ENCODE data around the gene CAVIN3. TPM values are rescaled to one million over a fixed set of nuclear protein-coding genes. Genes with fewer than 3 reads are reported as not detected.

CAVIN3 gene
- total RNA-seq (2021) = 27.3 to 41.5 TPM (median 28.0 TPM) in 3 replicates
- Bru-seq, nascent RNA = percentile 70 among the genes with signal in this experiment
- long read RNA-seq, experiment 1, transcript CAVIN3-201 (2 exons, 1,174 nt) = major isoform, 112 of 123 reads
- long read RNA-seq, experiment 1, partial matches to known transcripts = 0 of 123 reads
- long read RNA-seq, experiment 1, other reads (novel, unspliced or antisense) = 7 of 123 reads
- long read RNA-seq, experiment 2, transcript CAVIN3-201 (2 exons, 1,174 nt) = major isoform, 16 of 43 reads
- long read RNA-seq, experiment 2, partial matches to known transcripts = 1 of 43 reads
- long read RNA-seq, experiment 2, other reads (novel, unspliced or antisense) = 23 of 43 reads
- long read RNA-seq, experiment 3, partial matches to known transcripts = 0 of 3 reads
- long read RNA-seq, experiment 3, other reads (novel, unspliced or antisense) = 2 of 3 reads

GRCh38 chr11:6320411-6321155 lies at the start of gene CAVIN3:
Gene CAVIN3, minus strand, starts transcription at chr11:6320501. Its CDS starts 25 bp downstream, at chr11:6320476.
- ChIA-PET CTCF (interaction anchor here (1.0 to 8.6 kb wide), 9 partner anchors 8 to 86 kb away, joined by 3 to 102 read pairs (median 9); partner anchors contain the start of gene FHIP1B), POLR2A (interaction anchor here (0.8 to 2.6 kb wide), 5 partner anchors 22 to 228 kb away, joined by 3 to 9 read pairs (median 3); partner anchors contain the start of gene CCKBR)
- ATAC-seq = peak; percentile 16
- Mint-ChIP-seq H3K4me1 (peaks cover 59% of the 10 kb centered on the region), H3K9me3 (no peaks in the 10 kb centered on the region), H3K27ac (peak within 1 kb of the TSS; percentile 92), H3K36me3 (no peaks in the 10 kb centered on the region), H3K4me3 (peak within 1 kb of the TSS; percentile 77), H3K27me3 (ENCODE audit: low read depth) (peaks cover 16% of the 10 kb centered on the region)
- TF ChIP-seq, protein P1, sequence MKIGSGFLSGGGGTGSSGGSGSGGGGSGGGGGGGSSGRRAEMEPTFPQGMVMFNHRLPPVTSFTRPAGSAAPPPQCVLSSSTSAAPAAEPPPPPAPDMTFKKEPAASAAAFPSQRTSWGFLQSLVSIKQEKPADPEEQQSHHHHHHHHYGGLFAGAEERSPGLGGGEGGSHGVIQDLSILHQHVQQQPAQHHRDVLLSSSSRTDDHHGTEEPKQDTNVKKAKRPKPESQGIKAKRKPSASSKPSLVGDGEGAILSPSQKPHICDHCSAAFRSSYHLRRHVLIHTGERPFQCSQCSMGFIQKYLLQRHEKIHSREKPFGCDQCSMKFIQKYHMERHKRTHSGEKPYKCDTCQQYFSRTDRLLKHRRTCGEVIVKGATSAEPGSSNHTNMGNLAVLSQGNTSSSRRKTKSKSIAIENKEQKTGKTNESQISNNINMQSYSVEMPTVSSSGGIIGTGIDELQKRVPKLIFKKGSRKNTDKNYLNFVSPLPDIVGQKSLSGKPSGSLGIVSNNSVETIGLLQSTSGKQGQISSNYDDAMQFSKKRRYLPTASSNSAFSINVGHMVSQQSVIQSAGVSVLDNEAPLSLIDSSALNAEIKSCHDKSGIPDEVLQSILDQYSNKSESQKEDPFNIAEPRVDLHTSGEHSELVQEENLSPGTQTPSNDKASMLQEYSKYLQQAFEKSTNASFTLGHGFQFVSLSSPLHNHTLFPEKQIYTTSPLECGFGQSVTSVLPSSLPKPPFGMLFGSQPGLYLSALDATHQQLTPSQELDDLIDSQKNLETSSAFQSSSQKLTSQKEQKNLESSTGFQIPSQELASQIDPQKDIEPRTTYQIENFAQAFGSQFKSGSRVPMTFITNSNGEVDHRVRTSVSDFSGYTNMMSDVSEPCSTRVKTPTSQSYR (CRISPR knock-in tag; IDR thresholded peaks at IDR 0.05) = 0 out of 2 replicates have a peak, but pooled peaks have one; percentile 7
- TF ChIP-seq ZNF232 (CRISPR knock-in tag; IDR thresholded peaks at IDR 0.05) = peak; percentile 17; the same call in 1 of the 2 replicates
- TF ChIP-seq MYBL2 (CRISPR knock-in tag; IDR thresholded peaks at IDR 0.05) = no peak
- TF ChIP-seq NFE2L1 (CRISPR knock-in tag; IDR thresholded peaks at IDR 0.05) = no peak
- TF ChIP-seq HMGA2 (CRISPR knock-in tag; IDR thresholded peaks at IDR 0.05) = no peak
- peak; percentile 92 for TF ChIP-seq ZNF423 (CRISPR knock-in tag; IDR thresholded peaks at IDR 0.05)
- no peak for TF ChIP-seq OVOL2 (CRISPR knock-in tag; IDR thresholded peaks at IDR 0.05; ENCODE audit: borderline replicate concordance)
- 0 out of 2 replicates have a peak, but pooled peaks have one; percentile 6 for TF ChIP-seq ESRRA (CRISPR knock-in tag; IDR thresholded peaks at IDR 0.05; ENCODE audit: borderline replicate concordance)
- no peak for TF ChIP-seq CREM (CRISPR knock-in tag; IDR thresholded peaks at IDR 0.05)
- TF ChIP-seq EMX1 (CRISPR knock-in tag; IDR thresholded peaks at IDR 0.05) = peak; percentile 31; the same call in 1 of the 2 replicates
- TF ChIP-seq, protein P2, sequence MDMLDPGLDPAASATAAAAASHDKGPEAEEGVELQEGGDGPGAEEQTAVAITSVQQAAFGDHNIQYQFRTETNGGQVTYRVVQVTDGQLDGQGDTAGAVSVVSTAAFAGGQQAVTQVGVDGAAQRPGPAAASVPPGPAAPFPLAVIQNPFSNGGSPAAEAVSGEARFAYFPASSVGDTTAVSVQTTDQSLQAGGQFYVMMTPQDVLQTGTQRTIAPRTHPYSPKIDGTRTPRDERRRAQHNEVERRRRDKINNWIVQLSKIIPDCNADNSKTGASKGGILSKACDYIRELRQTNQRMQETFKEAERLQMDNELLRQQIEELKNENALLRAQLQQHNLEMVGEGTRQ (CRISPR knock-in tag; IDR thresholded peaks at IDR 0.05) = peak; percentile 14; the same call in 1 of the 2 replicates
- TF ChIP-seq, protein P3, sequence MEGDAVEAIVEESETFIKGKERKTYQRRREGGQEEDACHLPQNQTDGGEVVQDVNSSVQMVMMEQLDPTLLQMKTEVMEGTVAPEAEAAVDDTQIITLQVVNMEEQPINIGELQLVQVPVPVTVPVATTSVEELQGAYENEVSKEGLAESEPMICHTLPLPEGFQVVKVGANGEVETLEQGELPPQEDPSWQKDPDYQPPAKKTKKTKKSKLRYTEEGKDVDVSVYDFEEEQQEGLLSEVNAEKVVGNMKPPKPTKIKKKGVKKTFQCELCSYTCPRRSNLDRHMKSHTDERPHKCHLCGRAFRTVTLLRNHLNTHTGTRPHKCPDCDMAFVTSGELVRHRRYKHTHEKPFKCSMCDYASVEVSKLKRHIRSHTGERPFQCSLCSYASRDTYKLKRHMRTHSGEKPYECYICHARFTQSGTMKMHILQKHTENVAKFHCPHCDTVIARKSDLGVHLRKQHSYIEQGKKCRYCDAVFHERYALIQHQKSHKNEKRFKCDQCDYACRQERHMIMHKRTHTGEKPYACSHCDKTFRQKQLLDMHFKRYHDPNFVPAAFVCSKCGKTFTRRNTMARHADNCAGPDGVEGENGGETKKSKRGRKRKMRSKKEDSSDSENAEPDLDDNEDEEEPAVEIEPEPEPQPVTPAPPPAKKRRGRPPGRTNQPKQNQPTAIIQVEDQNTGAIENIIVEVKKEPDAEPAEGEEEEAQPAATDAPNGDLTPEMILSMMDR (IDR thresholded peaks at IDR 0.05) = no peak
- peak; percentile 3; the same call in 1 of the 2 replicates for TF ChIP-seq CREB1 (CRISPR knock-in tag; IDR thresholded peaks at IDR 0.05)
- peak; percentile 71 for DNase-seq (ENCODE audit: low spot score)

DNA sequence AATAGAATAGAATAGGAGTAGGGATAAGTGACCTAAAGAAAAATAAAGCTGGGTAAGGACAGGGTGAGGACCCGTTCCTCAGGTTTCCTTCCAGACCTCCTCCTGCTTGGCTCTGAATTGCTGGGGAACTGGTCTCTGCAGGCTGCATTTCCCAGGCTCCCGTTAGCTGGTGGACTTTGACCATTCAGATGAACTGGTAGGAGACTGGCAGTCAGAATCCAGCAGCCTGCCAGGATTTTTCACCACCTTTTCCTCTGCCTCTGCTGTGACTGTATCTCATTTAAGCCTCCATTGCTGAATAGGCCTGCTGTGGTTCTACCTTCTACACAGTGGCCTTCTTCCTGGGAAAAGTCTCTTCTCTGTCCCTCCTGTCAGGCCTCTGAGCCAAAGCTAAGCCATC lies 45.4 kb upstream of the CAVIN3 start:
- peaks cover 4% of the 10 kb centered on the region; the same call in 1 of the 2 replicates for H3K4me1 Mint-ChIP-seq
- H3K9me3 Mint-ChIP-seq = no peaks in the 10 kb centered on the region
- no peaks in the 10 kb centered on the region for H3K27me3 Mint-ChIP-seq (ENCODE audit: low read depth)
- no peak overlapping the region for H3K4me3 Mint-ChIP-seq
- H3K36me3 Mint-ChIP-seq = no peaks in the 10 kb centered on the region
- ChIA-PET CTCF (interaction anchor here (0.7 to 1.3 kb wide), 3 partner anchors 12 to 78 kb away, joined by 3 to 5 read pairs (median 5); no protein-coding TSS in a partner anchor), POLR2A (interaction anchor here (0.5 kb wide), 1 partner anchor 81 kb away, joined by 3 read pairs; no protein-coding TSS in a partner anchor)
- no peak for DNase-seq (ENCODE audit: low spot score)
- no peak overlapping the region for H3K27ac Mint-ChIP-seq
- ATAC-seq = no peak
- TF ChIP-seq, protein P4, sequence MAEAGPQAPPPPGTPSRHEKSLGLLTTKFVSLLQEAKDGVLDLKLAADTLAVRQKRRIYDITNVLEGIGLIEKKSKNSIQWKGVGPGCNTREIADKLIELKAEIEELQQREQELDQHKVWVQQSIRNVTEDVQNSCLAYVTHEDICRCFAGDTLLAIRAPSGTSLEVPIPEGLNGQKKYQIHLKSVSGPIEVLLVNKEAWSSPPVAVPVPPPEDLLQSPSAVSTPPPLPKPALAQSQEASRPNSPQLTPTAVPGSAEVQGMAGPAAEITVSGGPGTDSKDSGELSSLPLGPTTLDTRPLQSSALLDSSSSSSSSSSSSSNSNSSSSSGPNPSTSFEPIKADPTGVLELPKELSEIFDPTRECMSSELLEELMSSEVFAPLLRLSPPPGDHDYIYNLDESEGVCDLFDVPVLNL (CRISPR knock-in tag; IDR thresholded peaks at IDR 0.05; ENCODE audit: borderline replicate concordance, low read depth) = no peak
- no peak for TF ChIP-seq ATF3 (CRISPR knock-in tag; conservative IDR thresholded peaks at IDR 0.05)
- no peak for TF ChIP-seq ATF1 (CRISPR knock-in tag; IDR thresholded peaks at IDR 0.05)
- TF ChIP-seq, protein P5, sequence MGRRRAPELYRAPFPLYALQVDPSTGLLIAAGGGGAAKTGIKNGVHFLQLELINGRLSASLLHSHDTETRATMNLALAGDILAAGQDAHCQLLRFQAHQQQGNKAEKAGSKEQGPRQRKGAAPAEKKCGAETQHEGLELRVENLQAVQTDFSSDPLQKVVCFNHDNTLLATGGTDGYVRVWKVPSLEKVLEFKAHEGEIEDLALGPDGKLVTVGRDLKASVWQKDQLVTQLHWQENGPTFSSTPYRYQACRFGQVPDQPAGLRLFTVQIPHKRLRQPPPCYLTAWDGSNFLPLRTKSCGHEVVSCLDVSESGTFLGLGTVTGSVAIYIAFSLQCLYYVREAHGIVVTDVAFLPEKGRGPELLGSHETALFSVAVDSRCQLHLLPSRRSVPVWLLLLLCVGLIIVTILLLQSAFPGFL (CRISPR knock-in tag; IDR thresholded peaks at IDR 0.05; ENCODE audit: borderline replicate concordance) = no peak
- TF ChIP-seq FOXJ3 (CRISPR knock-in tag; IDR thresholded peaks at IDR 0.05; ENCODE audit: borderline replicate concordance) = no peak
- no peak for TF ChIP-seq SMAD4 (CRISPR knock-in tag; IDR thresholded peaks at IDR 0.05)
- TF ChIP-seq STAT6 (CRISPR knock-in tag; conservative IDR thresholded peaks at IDR 0.05; ENCODE audit: low read depth) = no peak

All from WTC11 (cell line).